Stimulated activated CD8-positive, alpha-beta memory T cell treated with anti-CD3 and anti-CD28 coated beads, Interleukin-7, amount 100 ng/mL, for 4 hours (primary cell): Measurements from ENCODE around the gene ACOT9.
"Not testable (repeated sequence)": the region's sequence is repeated elsewhere in the genome, so short reads cannot be mapped to it uniquely, and the experiment has no call there.

Experiments used
- DNase-seq, 2 donors: peaks; one replicate each; pipeline ENCODE4 v3.0.0-alpha.2; 2020; ENCODE audit warnings: low read depth in 2 of 2

ACOT9 gene

DNA sequence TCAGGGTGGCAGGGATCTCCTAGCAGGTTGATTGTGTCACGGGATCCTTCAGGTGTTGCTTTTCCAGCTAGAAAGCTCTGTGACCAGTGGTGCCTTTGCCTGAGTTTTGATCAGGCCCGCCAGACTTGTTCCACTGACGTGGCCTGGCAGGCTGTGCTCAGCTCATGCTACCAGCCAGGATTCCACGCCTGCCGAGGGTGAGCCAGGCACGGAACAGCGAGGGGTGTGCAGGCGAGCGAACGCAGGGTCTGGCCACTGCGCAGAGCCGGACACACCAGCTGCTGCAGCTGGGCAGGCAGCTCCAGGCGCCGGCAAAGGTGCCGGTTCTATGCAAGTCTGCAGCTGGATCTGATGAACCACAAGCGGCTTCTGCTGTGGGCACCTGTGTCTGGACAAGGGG is 22.8 kb upstream of the ACOT9 start:
- no peak for DNase-seq

DNA sequence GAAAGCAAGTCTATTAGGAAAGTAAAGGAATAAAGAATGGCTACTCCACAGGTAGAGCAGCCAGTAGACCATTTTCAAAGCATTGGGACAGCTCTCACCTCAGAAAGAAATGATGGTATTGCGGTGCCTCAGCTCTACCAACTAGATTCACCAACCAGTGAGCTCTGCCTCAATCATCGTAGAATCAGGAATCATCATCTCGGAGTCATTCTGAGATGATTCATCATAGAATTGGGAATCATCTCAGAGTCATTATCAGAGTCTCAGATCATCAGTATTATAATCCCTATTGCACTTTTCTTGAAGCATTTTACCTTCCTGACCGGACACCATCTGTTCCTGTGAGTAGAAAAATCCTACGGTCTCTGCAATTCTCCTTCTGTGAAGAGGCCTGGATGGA is 22.4 kb upstream of the ACOT9 start:
- no peak for DNase-seq

- DNase-seq: no peak
Observed at GRCh38 chrX:23764188-23764984, 21.3 kb upstream of the ACOT9 start.

DNA sequence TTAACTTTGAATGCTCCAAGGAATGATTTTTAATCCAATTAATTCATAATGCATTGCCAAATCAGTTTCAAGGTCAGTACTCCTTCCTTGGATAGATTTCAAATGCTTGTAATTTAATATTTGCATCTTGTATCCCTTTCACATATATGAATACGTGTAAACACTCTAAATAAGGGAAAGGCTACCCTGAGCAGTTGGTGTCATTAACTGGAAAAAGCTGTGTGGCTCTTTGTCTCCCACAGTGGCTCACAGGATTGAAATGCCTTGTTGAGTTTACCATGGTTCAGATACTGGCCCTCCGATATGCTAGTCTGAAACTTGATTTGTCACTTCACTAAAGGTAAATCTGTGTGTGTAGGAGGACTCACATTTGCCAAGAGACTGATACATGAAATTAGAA is 16.7 kb upstream of the ACOT9 start:
- no peak for DNase-seq

DNA sequence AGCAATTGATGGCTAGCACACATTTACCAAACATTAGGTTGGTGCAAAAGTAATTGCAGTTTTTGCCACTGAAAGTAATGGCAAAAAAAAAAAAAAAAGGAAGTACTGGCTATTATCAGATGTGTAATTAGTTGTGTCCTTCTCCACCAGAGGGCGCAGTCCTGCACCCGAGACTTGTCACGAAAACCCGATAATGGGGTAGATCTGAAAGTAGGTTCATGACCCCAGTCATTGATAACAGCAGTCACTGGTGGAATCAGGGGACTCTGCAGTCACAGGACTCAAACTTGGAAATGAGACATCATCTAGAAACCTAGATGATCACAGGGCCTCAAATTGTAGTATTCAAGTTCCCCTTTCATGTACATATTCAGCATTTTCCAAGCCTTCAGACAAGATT is 13.1 kb upstream of the ACOT9 start:
- peak; percentile 36 to 57 for DNase-seq

DNA sequence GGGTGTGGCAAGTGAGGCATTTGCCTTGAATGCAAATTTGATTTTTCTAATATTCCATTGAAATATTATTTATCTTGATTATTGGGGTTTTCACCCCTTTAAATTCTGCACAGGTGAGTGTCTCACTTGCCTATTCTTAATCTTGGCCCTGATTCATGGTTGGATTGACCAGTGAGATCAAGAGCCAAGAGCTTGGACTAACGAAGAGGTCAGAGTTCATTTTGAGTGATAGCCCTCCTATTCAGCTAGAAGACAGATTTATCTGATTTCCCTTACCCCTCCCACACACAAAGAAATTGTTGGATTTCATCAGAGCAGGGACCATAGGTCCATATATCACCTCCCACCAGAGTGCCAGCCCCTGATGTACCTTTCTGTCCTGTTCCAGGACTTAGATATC is 11.6 kb upstream of the ACOT9 start:
- no peak for DNase-seq

- DNase-seq: no peak
Observed at GRCh38 chrX:23752740-23753415, 9.8 kb upstream of the ACOT9 start.

DNA sequence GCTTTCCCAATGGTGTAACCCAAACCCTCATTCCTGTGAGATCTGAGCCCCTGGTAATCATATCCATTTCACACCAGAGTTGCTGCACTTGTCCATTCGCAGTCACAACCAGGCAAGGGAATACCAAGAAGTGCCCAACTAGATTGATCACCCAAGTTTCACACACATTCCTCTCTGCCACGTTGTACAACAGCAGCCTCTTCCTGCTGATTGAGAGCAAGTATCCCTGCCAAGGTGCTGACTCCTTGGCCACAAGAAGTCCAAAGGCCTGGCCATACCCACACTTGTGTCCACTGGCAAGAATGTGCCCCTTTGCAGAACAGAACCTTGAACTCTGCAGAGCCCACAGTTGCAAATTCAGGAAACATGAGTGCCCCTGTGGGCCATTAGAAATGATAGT is 6.5 kb upstream of the ACOT9 start:
- DNase-seq: no peak

DNA sequence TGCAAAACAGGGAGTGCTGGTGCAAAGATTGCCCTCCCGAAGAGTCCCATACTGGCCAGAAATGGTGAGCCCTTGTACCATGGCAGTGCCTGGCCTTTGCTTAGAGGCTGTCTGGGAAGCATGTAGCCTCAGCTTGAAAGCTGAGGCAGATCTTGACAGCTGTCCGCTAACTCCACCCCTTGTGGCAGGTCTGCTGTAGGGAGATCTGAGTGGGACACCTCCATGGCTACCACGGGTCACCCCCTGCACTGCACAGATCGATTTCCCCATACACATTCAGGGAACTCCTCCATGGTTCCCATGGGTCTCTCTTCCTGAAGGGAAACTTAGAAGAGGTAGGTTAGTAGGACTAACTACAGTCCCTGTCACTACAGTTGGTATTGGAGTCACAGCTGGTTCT is 6.1 kb upstream of the ACOT9 start:
- DNase-seq: no peak

GRCh38 chrX:23745786-23746185 is 2.7 kb upstream of the ACOT9 start:
- DNase-seq: no peak

GRCh38 chrX:23743623-23743971 is 521 bp upstream of the ACOT9 start:
- DNase-seq: not testable (repeated sequence)

DNA sequence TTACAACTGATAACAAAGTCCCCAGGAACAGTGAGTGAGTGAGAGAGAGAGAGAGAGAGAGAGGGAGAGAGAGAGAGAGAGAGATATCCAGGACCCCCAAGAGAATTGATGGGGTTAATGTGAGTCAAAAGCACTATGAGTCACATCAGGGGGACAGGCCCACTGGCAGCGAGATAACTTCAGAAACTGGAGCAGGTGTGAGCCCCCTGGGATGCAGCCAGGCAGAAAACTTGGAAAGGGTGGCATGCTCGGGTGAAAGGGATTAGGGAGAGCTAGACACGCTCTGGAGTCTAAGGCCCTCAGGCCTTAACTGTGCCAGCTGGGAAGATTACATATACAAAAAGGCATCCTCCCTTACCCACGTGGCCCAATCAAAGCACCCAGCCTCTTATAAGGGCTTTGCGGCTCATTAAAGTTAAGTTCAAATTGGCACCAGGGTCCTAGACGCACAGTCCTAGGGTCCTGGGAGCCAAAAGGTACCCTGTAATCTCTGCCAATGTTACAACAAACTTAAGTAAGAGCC is 841 bp downstream of the ACOT9 start:
- DNase-seq: no peak

- DNase-seq: no peak
Observed at GRCh38 chrX:23737413-23737812, 5.7 kb downstream of the ACOT9 start.

- DNase-seq: no peak
Observed at GRCh38 chrX:23736030-23736429, 7.0 kb downstream of the ACOT9 start.

DNA sequence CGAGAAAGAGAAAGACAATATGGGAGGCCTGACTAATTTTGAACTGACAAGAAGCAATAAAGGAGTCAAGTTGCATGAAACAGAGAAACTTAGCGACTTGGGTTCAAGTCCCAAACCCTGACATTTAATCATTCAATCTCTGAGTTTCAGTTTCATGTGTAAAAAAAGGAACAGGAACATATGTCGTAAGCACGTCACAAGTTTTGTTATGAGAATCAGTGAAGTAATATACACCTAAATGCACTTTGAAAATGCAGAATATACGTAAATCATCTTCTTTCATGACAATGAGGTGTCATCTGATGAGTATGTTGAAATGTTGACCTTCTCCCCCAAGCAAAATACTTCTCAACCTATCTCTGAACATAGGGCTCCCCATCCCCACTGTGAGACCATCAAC is 10.4 kb downstream of the ACOT9 start:
- DNase-seq: no peak

DNA sequence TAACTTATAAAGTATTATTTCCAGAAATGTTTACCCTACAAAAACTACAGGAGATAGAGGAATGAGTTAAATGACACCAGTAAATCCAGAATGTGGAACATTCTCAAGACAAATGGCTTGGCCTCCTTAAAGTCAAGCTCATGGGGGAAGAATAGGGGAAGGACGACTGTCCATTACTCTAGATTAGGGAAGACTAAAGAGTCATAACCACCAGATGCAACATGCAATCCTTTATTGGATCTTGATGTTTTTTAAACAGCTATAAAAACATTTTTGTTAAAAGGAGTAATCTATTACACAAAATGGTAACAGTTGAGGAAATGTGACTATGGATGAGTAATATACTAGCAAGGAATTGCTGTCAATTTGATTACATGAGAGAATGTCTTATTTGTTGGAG is 11.1 kb downstream of the ACOT9 start:
- DNase-seq: no peak

DNA sequence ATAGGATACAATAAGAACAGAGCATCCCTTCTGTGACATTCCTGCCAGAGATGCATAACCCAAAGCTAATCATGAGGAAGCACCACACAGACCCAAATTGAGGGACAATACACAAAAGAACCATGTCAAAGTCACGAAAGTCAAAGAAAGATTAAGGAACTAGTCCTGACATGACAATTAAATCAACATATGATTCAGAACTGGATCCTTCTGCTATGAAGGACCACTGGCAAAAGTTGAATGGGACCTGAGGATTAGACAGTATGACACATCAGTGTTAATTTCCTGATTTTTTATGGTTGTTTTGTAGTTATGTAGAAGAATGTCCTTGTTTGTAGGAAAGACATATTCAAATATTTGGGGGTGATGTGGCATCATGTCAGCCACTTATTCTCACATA is 13.9 kb downstream of the ACOT9 start:
- DNase-seq: no peak

DNA sequence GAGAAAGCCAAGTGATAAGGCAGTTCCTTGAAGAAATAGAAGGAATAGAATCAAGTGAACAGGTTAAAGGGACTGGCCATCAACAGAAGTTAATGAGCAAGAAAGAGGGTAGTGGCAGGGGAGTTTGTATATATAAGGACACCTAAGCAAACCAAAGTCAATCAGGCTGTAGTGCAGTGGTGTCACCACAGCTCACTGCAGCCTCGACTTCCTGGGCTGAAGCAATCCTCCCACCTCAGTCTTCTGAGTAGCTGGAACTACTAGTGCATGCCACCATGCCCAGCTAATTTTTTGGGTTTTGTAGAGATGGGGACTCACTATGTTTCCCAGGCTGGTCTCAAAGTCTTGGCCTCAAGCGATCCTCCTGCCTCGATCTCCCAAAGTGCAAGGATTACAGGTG is 15.9 kb downstream of the ACOT9 start:
- DNase-seq: no peak

DNA sequence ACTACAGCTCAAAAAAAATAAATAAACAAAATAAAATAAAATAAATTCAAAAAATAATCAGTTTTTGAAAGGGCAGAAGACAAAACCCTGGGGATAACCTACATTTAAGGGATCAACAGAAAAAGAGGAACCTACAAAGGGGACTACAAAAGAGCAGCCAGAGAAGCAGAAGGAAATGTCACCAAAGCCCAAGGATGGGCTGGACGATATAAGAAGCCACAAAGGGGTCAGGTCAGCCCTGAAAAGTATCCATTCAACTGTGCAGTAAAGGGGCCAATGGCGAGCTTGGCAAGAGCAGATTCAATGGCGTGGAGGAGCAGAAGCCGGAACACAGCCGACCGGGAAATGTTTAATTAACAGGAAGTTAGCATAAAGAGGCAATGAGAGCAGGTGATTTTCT is 16.9 kb downstream of the ACOT9 start:
- no peak for DNase-seq

GRCh38 chrX:23720117-23720677 is 22.9 kb downstream of the ACOT9 start:
- DNase-seq: no peak

DNA sequence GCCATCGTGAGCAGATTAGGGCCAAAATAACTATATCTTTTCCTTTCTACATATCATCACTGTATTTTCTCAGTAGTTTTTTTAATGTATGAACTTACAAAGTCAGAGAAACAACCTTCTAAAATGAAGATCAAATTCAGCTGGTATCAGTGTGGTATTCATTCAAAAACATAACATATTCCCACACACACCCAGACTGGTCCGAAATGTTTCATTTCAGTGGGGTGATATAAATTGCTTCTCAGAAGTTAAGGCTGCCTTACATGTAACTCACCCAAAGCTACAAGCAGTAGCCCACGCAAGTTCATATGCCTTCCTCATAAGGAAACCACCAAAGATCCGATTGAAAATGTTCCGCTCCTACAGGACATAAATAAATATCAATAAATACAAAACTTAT is 37.8 kb downstream of the ACOT9 start:
- DNase-seq: no peak

- DNase-seq: no peak
Observed at GRCh38 chrX:23704673-23705206, 38.3 kb downstream of the ACOT9 start.
